K562 (cell line): Measurements from ENCODE around the gene CWC22.

ENCODE experiments used
- CTCF ChIP-seq, 3 experiments: IDR thresholded peaks in 2 of 3; conservative IDR thresholded peaks in 1 of 3; 2 replicates each; pipeline ENCODE4 v1.5.1; 2011 to 2012; ENCODE audit warnings: low read length in 3 of 3, mild to moderate bottlenecking in 3 of 3, control low read depth in 2 of 3, improper control_type of control experiment in 1 of 3, inconsistent platforms in 1 of 3, low read depth in 1 of 3, mixed read lengths in 1 of 3, moderate library complexity in 1 of 3; ENCODE audit not compliant: insufficient read depth in 2 of 3
- EZH2 ChIP-seq: IDR thresholded peaks from 2 replicates; pipeline ENCODE4 v1.6.1; 2012; ENCODE audit warnings: low read depth, mild to moderate bottlenecking, inconsistent platforms, low read length, borderline replicate concordance
- REST ChIP-seq, 2 experiments: fragments of 450-650 bp; formaldehyde crosslinking in 1 of 2; IDR thresholded peaks; 2 replicates each; pipeline versions ENCODE4 v1.4.0 to v1.6.1; 2014 to 2020; ENCODE audit warnings: mild to moderate bottlenecking in 2 of 2, borderline replicate concordance in 1 of 2, low read depth in 1 of 2
- USF2 ChIP-seq: sonication (generic); formaldehyde crosslinking; IDR thresholded peaks from 2 replicates; pipeline ENCODE4 v1.5.0; 2020; ENCODE audit warnings: missing genetic modification reagents

- TF ChIP-seq REST (IDR thresholded peaks at IDR 0.05; ENCODE audit: borderline replicate concordance) (no peak), REST (CRISPR knock-in tag; IDR thresholded peaks at IDR 0.05; ENCODE audit: low read depth) (no peak), CTCF (IDR thresholded peaks at IDR 0.05 in 2 of 3, conservative IDR thresholded peaks at IDR 0.05 in 1 of 3; ENCODE audit: insufficient read depth in 2 of 3, low read depth in 1 of 3, low read length in 3 of 3) (no peak), EZH2 (no peak), USF2 (CRISPR knock-in tag) (no peak)
Observed at GRCh38 chr2:179963626-179964025, 43.5 kb downstream of the CWC22 start.
